ENCODE data around the gene RSF1.

DNA sequence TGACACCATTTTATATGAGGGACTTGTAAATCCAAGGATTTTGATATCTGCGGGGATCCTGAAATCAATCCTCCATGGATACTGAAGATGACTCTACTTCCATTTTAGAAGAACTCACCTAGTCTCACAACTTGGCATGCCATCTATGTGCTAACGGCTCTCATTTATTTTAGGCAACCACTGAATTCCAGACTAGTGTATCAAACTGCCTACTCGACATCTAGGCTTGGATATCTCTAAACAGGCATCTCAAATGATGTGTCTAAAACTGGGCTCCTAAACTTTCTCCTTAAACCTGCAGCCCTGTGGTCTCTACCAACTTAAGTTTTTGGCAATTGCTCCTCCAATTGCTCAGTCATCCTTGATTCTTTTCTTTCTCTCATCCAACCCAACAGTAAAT lies 151.8 kb downstream of the RSF1 start:
- no peak for TF ChIP-seq EP300 (IDR thresholded peaks at IDR 0.05)
- no peak for TF ChIP-seq POLR2A (IDR thresholded peaks at IDR 0.05)
